Measurements from ENCODE around the gene PCSK9.

The PCSK9 gene

DNA sequence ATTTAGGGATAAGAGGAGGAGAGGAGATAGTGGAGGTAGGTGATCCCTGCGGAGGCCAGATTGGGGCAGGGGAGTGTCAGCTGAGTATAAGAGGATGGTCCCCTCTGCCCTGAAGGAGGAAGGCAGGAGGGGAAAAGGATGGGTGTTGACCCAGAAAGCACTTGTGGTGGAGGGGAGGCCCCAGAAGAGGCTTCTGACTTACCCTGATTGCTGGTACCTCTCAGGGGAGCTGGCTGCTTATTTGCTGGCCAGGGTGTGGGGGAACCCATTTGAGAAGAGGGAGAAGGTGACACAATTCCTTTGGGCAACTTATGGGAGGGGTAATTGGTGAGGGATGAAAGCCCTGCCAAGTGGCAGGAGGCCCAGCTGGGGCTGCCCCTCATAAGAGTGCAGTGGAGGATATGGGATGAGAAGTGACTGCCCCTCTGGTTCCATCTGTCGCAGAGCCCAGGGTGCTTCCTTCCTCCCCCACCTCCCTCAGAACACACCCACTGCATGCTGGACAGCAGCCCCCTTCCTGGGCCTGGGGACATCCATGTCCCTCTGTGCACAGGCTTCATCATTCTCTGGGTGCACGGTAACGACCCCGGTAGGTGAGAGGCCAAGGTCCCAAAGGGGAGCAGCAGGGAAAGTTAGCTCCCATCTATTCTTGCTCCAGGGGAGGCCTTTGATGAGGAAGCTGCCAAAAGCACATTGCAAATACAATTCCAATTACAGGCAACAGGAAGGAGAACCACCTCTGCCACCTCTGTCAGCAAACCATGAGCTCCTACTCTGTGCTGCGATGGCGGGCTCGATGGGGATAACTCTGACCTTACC lies 1.4 kb upstream of the PCSK9 start:
- no peak for DNase-seq (ENCODE audit: low read depth, low spot score)
- H3K9ac ChIP-seq (ENCODE audit: insufficient read length) = no peak overlapping the region
- H3K27ac ChIP-seq = no peak overlapping the region
- H3K4me3 ChIP-seq = no peak overlapping the region
- H3K9me3 ChIP-seq (ENCODE audit: low read depth, low read length) = no peaks in the 10 kb centered on the region
- no peaks in the 10 kb centered on the region for H3K36me3 ChIP-seq (ENCODE audit: insufficient read depth, low read length)
- TF ChIP-seq POLR2AphosphoS5 (IDR thresholded peaks at IDR 0.05; ENCODE audit: borderline replicate concordance, low read depth, low read length) = no peak
- no peak for TF ChIP-seq EZH2 (IDR thresholded peaks at IDR 0.05)
- no peak for TF ChIP-seq FOXP2 (optimal IDR thresholded peaks at IDR 0.05; ENCODE audit: control extremely low read depth, extremely low read length, insufficient read depth)

DNA sequence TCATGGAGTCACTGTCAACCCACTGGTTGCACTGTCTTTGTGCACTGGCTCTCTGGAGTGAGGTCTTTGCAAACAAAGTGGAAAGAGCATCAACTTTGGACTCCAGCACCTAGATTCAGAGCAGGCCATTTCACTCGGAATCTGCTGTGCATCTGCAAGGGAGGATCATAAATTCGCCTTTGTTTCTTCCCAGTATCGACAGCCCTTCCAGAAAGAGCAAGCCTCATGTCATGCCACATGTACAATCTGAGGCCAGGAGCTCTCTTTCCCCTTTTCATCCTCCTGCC lies 853 bp upstream of the PCSK9 start:
- H3K4me3 ChIP-seq = no peak overlapping the region
- no peak overlapping the region for H3K9ac ChIP-seq (ENCODE audit: insufficient read length)
- DNase-seq (ENCODE audit: low read depth, low spot score) = no peak
- no peak overlapping the region for H3K27ac ChIP-seq
- H3K36me3 ChIP-seq (ENCODE audit: insufficient read depth, low read length) = no peaks in the 10 kb centered on the region
- TF ChIP-seq POLR2AphosphoS5 (IDR thresholded peaks at IDR 0.05; ENCODE audit: borderline replicate concordance, low read depth, low read length) (no peak), EZH2 (IDR thresholded peaks at IDR 0.05) (no peak), FOXP2 (optimal IDR thresholded peaks at IDR 0.05; ENCODE audit: control extremely low read depth, extremely low read length, insufficient read depth) (no peak)
- no peaks in the 10 kb centered on the region for H3K9me3 ChIP-seq (ENCODE audit: low read depth, low read length)

DNA sequence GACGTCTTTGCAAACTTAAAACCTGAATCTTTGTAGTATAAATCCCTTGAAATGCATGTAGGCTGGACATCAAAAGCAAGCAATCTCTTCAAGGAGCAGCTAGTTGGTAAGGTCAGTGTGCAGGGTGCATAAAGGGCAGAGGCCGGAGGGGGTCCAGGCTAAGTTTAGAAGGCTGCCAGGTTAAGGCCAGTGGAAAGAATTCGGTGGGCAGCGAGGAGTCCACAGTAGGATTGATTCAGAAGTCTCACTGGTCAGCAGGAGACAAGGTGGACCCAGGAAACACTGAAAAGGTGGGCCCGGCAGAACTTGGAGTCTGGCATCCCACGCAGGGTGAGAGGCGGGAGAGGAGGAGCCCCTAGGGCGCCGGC lies 390 bp upstream of the PCSK9 start:
- peak overlapping the region; percentile 66 for H3K9ac ChIP-seq (ENCODE audit: insufficient read length)
- H3K27ac ChIP-seq = no peak overlapping the region
- no peak for TF ChIP-seq EZH2 (IDR thresholded peaks at IDR 0.05)
- TF ChIP-seq FOXP2 (optimal IDR thresholded peaks at IDR 0.05; ENCODE audit: control extremely low read depth, extremely low read length, insufficient read depth) = no peak
- no peak for TF ChIP-seq POLR2AphosphoS5 (IDR thresholded peaks at IDR 0.05; ENCODE audit: borderline replicate concordance, low read depth, low read length)
- peaks cover 4% of the 10 kb centered on the region; the same call in 1 of the 2 replicates for H3K36me3 ChIP-seq (ENCODE audit: insufficient read depth, low read length)
- no peak for DNase-seq (ENCODE audit: low read depth, low spot score)
- peak overlapping the region; percentile 83 for H3K4me3 ChIP-seq
- no peaks in the 10 kb centered on the region for H3K9me3 ChIP-seq (ENCODE audit: low read depth, low read length)

DNA sequence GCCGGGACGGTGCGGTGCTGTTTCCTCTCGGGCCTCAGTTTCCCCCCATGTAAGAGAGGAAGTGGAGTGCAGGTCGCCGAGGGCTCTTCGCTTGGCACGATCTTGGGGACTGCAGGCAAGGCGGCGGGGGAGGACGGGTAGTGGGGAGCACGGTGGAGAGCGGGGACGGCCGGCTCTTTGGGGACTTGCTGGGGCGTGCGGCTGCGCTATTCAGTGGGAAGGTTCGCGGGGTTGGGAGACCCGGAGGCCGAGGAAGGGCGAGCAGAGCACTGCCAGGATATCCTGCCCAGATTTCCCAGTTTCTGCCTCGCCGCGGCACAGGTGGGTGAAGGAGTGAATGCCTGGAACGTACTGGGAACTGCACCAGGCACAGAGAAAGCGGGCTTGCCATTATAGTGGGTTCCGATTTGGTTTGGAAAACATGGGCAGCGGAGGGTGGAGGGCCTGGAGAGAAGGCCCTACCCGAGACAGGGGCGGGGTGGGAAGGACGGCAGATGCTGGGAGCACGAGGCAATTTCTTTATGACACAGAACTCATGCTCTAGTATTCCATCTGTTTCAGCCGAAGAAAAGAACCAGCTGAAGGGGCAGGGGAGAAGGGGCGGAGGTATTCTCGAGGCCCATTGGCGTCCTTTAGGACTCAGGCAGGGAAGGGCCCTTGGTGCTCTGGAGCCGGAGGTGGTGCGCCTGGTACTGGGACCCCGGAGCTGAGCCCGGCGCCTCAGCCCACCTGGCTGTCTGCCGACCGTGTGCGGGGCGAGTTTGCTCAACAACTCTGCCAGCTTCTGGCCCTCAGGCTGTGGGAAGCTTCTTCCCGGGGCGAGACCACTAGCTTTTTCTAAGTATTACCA lies 960 bp downstream of the PCSK9 start:
- no peak for DNase-seq (ENCODE audit: low read depth, low spot score)
- Histone ChIP-seq H3K9me3 (ENCODE audit: low read depth, low read length) (no peaks in the 10 kb centered on the region), H3K36me3 (ENCODE audit: insufficient read depth, low read length) (peaks cover 13% of the 10 kb centered on the region; the same call in 1 of the 2 replicates), H3K9ac (ENCODE audit: insufficient read length) (peak overlapping the region; percentile 66), H3K27ac (no peak overlapping the region), H3K4me3 (peak overlapping the region; percentile 83)
- TF ChIP-seq FOXP2 (optimal IDR thresholded peaks at IDR 0.05; ENCODE audit: control extremely low read depth, extremely low read length, insufficient read depth) (no peak), POLR2AphosphoS5 (IDR thresholded peaks at IDR 0.05; ENCODE audit: borderline replicate concordance, low read depth, low read length) (no peak), EZH2 (IDR thresholded peaks at IDR 0.05) (no peak)

DNA sequence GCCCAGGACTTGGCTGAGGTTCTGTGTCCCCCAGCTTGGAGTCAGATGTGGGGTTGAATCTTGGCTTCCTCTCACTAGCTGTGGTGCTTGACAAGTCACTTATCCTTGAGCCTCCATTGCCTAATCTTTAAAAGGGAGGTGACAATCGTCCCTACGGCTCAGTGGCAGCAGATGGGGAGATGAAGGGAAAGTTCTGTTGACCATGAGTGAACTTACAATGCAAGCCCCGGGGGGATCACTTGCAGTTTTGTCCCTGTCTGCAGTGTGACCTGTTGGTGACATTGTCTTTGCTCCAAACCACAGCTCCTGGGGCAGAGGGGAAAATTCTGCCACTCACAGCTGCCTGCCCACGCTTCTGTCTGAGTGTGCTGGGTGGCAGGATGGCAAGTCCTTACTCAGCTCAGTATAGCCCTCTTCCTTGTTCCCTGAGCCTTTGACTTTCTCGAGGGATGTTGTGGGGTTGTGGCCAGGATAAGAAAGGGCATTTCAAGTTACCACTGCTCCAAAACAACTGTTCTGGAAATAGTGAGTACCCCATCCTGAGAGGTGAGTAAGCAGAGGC lies 1.7 kb downstream of the PCSK9 start:
- Histone ChIP-seq H3K9me3 (ENCODE audit: low read depth, low read length) (no peaks in the 10 kb centered on the region), H3K27ac (no peak overlapping the region), H3K4me3 (peak overlapping the region; percentile 83), H3K9ac (ENCODE audit: insufficient read length) (peak overlapping the region; percentile 66), H3K36me3 (ENCODE audit: insufficient read depth, low read length) (peaks cover 13% of the 10 kb centered on the region; the same call in 1 of the 2 replicates)
- no peak for DNase-seq (ENCODE audit: low read depth, low spot score)
- TF ChIP-seq EZH2 (IDR thresholded peaks at IDR 0.05) (no peak), POLR2AphosphoS5 (IDR thresholded peaks at IDR 0.05; ENCODE audit: borderline replicate concordance, low read depth, low read length) (no peak), FOXP2 (optimal IDR thresholded peaks at IDR 0.05; ENCODE audit: control extremely low read depth, extremely low read length, insufficient read depth) (no peak)

DNA sequence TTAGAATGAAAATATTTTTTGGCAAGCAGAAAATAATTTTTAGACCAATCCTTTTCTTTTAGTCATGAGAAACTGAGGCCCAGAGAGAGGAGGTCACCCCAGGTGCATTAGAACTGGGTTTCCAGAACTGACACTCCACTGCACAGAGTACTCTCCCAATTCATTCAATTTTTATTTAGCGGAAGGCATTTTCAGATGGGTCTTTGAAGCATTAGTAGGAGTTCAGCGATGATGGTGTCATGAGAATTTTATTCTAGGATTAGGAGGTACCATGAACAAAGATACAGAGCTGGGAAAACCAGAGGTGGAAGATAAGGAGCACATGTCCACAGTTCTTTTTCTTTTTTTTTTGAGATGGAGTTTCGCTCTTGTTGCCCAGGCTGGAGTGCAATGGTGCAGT lies 2.3 kb downstream of the PCSK9 start:
- Histone ChIP-seq H3K27ac (no peak overlapping the region), H3K36me3 (ENCODE audit: insufficient read depth, low read length) (peaks cover 13% of the 10 kb centered on the region; the same call in 1 of the 2 replicates), H3K9me3 (ENCODE audit: low read depth, low read length) (no peaks in the 10 kb centered on the region), H3K4me3 (peak overlapping the region; percentile 83), H3K9ac (ENCODE audit: insufficient read length) (no peak overlapping the region)
- no peak for DNase-seq (ENCODE audit: low read depth, low spot score)
- TF ChIP-seq EZH2 (IDR thresholded peaks at IDR 0.05) = no peak
- TF ChIP-seq POLR2AphosphoS5 (IDR thresholded peaks at IDR 0.05; ENCODE audit: borderline replicate concordance, low read depth, low read length) = no peak
- TF ChIP-seq FOXP2 (optimal IDR thresholded peaks at IDR 0.05; ENCODE audit: control extremely low read depth, extremely low read length, insufficient read depth) = no peak

DNA sequence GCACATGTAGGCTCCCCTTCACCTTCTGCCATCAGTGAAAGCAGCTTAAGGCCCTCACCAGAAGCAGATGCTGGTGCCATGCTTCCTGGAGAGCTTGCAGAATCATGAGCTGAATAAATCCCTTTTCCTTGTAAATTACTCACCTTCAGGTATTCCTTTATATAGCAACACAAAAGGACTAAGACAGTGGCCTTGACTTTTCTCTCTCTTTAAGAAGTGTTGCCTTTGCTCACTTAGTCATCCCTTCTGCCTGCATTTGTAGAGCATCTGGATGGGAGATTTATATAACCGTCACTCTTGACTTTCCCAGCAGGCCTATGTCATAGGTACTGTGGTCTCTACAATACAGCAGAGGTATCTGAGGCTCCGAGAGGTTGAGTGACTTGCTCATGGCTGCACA lies 3.7 kb downstream of the PCSK9 start:
- H3K9ac ChIP-seq (ENCODE audit: insufficient read length) = no peak overlapping the region
- TF ChIP-seq EZH2 (IDR thresholded peaks at IDR 0.05) (no peak), FOXP2 (optimal IDR thresholded peaks at IDR 0.05; ENCODE audit: control extremely low read depth, extremely low read length, insufficient read depth) (no peak), POLR2AphosphoS5 (IDR thresholded peaks at IDR 0.05; ENCODE audit: borderline replicate concordance, low read depth, low read length) (no peak)
- no peaks in the 10 kb centered on the region for H3K9me3 ChIP-seq (ENCODE audit: low read depth, low read length)
- no peak for DNase-seq (ENCODE audit: low read depth, low spot score)
- H3K36me3 ChIP-seq (ENCODE audit: insufficient read depth, low read length) = peaks cover 17% of the 10 kb centered on the region; the same call in 1 of the 2 replicates
- no peak overlapping the region for H3K4me3 ChIP-seq
- H3K27ac ChIP-seq = no peak overlapping the region

DNA sequence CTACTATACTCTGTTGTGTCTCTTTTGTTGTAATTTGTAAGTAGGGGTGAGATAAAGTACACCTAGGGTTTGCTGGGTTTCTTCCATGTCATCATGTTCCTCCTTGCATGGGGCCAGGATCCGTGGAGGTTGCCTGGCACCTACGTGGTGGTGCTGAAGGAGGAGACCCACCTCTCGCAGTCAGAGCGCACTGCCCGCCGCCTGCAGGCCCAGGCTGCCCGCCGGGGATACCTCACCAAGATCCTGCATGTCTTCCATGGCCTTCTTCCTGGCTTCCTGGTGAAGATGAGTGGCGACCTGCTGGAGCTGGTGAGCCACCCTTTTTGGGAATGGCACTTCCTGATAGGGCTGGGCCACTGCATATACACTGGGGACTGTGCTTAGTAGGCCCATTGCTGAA lies 4.4 kb downstream of the PCSK9 start:
- Histone ChIP-seq H3K4me3 (no peak overlapping the region), H3K27ac (no peak overlapping the region), H3K9me3 (ENCODE audit: low read depth, low read length) (no peaks in the 10 kb centered on the region), H3K9ac (ENCODE audit: insufficient read length) (no peak overlapping the region), H3K36me3 (ENCODE audit: insufficient read depth, low read length) (peaks cover 17% of the 10 kb centered on the region; the same call in 1 of the 2 replicates)
- no peak for DNase-seq (ENCODE audit: low read depth, low spot score)
- no peak for TF ChIP-seq FOXP2 (optimal IDR thresholded peaks at IDR 0.05; ENCODE audit: control extremely low read depth, extremely low read length, insufficient read depth)
- no peak for TF ChIP-seq POLR2AphosphoS5 (IDR thresholded peaks at IDR 0.05; ENCODE audit: borderline replicate concordance, low read depth, low read length)
- no peak for TF ChIP-seq EZH2 (IDR thresholded peaks at IDR 0.05)

Data from SK-N-MC (cell line).